Upper lobe of right lung (tissue), 1 donor: ENCODE measurements around the gene CDH23. TPM values are rescaled to one million over a fixed set of nuclear protein-coding genes. Genes with fewer than 3 reads are reported as not detected.
A peak's percentile ranks its signal among the peaks of the same experiment; 100 is the strongest.

Experiments
- ATAC-seq: fragments of 200-7000 bp; cut with Tn5 transposase; one replicate; pipeline ENCODE4 v1.9.1; 2020; ENCODE audit warnings: mild to moderate bottlenecking, moderate library complexity
- DNase-seq: peaks from one replicate; pipeline ENCODE4 v3.0.0-alpha.2; 2020
- H3K27ac ChIP-seq: fragments of 200-600 bp; one replicate; pipeline ENCODE4 v1.8.0; 2022
- H3K27me3 ChIP-seq: fragments of 200-600 bp; one replicate; pipeline ENCODE4 v1.8.0; 2022; ENCODE audit warnings: mild to moderate bottlenecking
- H3K36me3 ChIP-seq: fragments of 200-600 bp; one replicate; pipeline ENCODE4 v1.8.0; 2022
- H3K4me1 ChIP-seq: fragments of 200-600 bp; one replicate; pipeline ENCODE4 v1.8.0; 2022
- H3K4me3 ChIP-seq: fragments of 200-600 bp; one replicate; pipeline ENCODE4 v1.8.0; 2022; ENCODE audit warnings: mild to moderate bottlenecking
- H3K9me3 ChIP-seq: fragments of 200-600 bp; one replicate; pipeline ENCODE4 v1.8.0; 2022
- intact Hi-C: fragments of 100-400 bp; cut with DNase I; formaldehyde crosslinking; loops from one replicate; pipeline ENCODE4 v1.11.0; 2022
- total RNA-seq: library from RNA; stranded (reverse); fragmentation: NEBNext Ultra II Directional; extraction: Animal tissue kit (Norgen Biotek cat#: 25700); gene quantifications from one replicate; pipeline ENCODE4 v1.2.1, GENCODE V29; 2021
- TF ChIP-seq, protein P1 (sequence below): fragments of 200-600 bp; IDR thresholded peaks from one replicate; pipeline ENCODE4 v1.8.0; 2022; ENCODE audit warnings: antibody characterized with exemption
- donor health status: DM: no; HTN: yes; CAD: no; lungs with severe emphysema.

The CDH23 gene
- total RNA-seq, 1 donor from 2014 or later, result 10.9 TPM

DNA sequence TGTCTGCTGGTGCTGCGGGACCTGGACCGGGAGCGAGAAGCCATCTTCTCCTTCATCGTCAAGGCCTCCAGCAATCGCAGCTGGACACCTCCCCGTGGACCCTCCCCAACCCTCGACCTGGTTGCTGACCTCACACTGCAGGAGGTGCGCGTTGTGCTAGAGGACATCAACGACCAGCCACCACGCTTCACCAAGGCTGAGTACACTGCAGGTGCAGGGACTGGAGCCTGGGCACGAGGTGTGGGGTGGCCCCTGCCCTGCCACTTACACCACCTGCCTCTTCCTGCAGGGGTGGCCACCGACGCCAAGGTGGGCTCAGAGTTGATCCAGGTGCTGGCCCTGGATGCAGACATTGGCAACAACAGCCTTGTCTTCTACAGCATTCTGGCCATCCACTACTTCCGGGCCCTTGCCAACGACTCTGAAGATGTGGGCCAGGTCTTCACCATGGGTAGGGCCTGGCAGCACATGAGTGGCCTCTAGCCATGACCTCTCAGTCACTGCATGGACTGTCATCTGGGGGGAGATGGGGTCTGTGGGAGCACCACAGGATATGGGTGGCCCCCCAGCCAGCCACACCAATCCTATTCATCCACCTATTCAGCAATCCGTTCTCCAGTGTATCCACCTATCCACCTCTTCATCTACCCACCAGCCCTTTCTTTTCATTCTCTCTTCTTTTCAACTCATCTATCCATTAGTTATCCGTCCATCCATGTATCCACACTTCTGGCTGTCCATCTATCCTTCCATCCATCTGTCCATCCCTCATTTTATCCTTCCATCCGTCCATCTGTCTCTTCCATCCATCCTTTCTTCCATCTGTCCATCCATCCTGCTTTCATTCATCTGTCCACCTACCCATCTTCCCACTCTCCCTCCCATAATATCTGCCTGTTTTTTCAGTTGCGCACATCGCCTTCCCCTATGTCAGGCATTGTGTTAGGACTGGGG lies 411.1 kb downstream of the CDH23 start:
- Histone ChIP-seq H3K4me3 (no peak overlapping the region), H3K36me3 (no peaks in the 10 kb centered on the region), H3K27me3 (no peaks in the 10 kb centered on the region), H3K4me1 (no peaks in the 10 kb centered on the region), H3K27ac (no peak overlapping the region), H3K9me3 (no peaks in the 10 kb centered on the region)
- no peak for DNase-seq
- no peak for ATAC-seq
- TF ChIP-seq, protein P1, sequence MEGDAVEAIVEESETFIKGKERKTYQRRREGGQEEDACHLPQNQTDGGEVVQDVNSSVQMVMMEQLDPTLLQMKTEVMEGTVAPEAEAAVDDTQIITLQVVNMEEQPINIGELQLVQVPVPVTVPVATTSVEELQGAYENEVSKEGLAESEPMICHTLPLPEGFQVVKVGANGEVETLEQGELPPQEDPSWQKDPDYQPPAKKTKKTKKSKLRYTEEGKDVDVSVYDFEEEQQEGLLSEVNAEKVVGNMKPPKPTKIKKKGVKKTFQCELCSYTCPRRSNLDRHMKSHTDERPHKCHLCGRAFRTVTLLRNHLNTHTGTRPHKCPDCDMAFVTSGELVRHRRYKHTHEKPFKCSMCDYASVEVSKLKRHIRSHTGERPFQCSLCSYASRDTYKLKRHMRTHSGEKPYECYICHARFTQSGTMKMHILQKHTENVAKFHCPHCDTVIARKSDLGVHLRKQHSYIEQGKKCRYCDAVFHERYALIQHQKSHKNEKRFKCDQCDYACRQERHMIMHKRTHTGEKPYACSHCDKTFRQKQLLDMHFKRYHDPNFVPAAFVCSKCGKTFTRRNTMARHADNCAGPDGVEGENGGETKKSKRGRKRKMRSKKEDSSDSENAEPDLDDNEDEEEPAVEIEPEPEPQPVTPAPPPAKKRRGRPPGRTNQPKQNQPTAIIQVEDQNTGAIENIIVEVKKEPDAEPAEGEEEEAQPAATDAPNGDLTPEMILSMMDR, result no peak
- intact Hi-C loops, result no loop called here

DNA sequence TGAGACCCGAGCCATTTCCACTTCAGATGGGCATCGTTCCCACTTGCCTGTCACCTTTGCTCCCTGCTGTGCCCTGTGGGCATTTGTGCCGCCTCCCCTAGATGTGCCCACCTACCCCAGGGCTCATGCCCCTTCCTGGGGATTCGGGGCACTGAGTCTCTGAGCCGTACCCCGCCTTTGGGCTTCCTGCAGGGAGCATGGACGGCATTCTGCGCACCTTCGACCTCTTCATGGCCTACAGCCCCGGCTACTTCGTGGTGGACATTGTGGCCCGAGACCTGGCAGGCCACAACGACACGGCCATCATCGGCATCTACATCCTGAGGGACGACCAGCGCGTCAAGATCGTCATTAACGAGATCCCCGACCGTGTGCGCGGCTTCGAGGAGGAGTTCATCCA lies 412.9 kb downstream of the CDH23 start:
- intact Hi-C loops, result loop anchor here (10.0 kb wide), 1 partner anchor 425 kb away; no protein-coding TSS in a partner anchor

DNA sequence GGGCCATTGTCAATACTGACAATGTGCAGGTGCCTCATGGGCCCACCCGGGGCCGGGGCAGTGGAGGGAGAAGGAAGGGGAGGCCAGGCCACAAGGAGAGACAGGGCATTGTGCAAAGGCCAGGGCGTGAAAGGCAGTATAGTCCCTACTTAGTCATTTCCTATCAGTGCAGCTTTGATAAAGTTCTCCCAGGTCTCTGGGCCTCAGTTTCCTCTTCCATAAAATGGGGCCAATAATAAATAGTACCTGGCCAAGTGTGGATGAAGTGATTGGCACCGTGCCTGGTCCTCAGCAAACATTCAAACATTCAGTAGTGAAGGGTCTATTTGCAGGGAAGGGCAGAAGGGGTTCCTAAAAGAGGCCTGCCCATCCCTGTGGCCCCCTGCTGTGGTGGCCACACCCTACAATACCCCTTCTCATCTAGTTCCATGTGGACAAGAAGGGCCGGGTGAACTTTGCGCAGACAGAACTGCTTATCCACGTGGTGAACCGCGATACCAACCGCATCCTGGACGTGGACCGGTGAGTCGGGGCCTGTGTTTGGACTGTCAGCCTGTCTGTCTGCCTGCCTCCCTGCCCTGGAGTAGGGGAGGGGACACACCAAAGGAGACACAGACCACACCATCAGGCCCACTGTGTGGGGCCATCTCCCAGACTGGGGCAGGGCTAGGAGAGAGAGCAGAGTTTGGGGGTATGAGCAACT lies 413.5 kb downstream of the CDH23 start:
- ATAC-seq, result no peak
- peaks cover 1% of the 10 kb centered on the region for H3K36me3 ChIP-seq
- intact Hi-C loops, result loop anchor here (10.0 kb wide), 1 partner anchor 425 kb away; no protein-coding TSS in a partner anchor
- no peaks in the 10 kb centered on the region for H3K27me3 ChIP-seq
- no peak overlapping the region for H3K4me3 ChIP-seq
- H3K9me3 ChIP-seq, result no peaks in the 10 kb centered on the region
- DNase-seq, result no peak
- TF ChIP-seq, protein P1, result no peak
- H3K27ac ChIP-seq, result no peak overlapping the region
- H3K4me1 ChIP-seq, result no peaks in the 10 kb centered on the region

More for the DNA sequence above, 412.9 kb downstream of the CDH23 start:
- TF ChIP-seq, protein P1, result no peak
- DNase-seq, result no peak
- no peak overlapping the region for H3K4me3 ChIP-seq
- no peaks in the 10 kb centered on the region for H3K36me3 ChIP-seq
- no peak for ATAC-seq
- no peaks in the 10 kb centered on the region for H3K4me1 ChIP-seq
- no peaks in the 10 kb centered on the region for H3K27me3 ChIP-seq
- H3K9me3 ChIP-seq, result no peaks in the 10 kb centered on the region
- no peak overlapping the region for H3K27ac ChIP-seq

DNA sequence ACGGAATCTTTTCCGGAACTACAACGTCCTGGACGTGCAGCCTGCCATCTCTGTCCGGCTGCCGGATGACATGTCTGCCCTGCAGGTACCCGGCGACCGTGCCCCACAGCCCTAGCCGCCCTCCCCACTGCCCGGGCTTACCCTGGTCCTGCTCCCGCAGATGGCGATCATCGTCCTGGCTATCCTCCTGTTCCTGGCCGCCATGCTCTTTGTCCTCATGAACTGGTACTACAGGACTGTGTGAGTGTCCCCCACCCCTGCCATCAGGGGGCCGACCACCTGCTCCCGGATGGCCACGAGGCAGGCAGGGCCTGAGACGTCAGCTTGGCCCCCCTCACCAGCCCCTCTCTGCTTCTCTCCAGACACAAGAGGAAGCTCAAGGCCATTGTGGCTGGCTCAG lies 414.6 kb downstream of the CDH23 start:
- no peaks in the 10 kb centered on the region for H3K27me3 ChIP-seq
- intact Hi-C loops, result loop anchor here (10.0 kb wide), 1 partner anchor 427 kb away; no protein-coding TSS in a partner anchor
- no peaks in the 10 kb centered on the region for H3K9me3 ChIP-seq
- no peaks in the 10 kb centered on the region for H3K4me1 ChIP-seq
- ATAC-seq (no peak), DNase-seq (no peak)
- H3K36me3 ChIP-seq, result peaks cover 13% of the 10 kb centered on the region
- H3K4me3 ChIP-seq, result no peak overlapping the region
- H3K27ac ChIP-seq, result no peak overlapping the region
- TF ChIP-seq, protein P1, result no peak

DNA sequence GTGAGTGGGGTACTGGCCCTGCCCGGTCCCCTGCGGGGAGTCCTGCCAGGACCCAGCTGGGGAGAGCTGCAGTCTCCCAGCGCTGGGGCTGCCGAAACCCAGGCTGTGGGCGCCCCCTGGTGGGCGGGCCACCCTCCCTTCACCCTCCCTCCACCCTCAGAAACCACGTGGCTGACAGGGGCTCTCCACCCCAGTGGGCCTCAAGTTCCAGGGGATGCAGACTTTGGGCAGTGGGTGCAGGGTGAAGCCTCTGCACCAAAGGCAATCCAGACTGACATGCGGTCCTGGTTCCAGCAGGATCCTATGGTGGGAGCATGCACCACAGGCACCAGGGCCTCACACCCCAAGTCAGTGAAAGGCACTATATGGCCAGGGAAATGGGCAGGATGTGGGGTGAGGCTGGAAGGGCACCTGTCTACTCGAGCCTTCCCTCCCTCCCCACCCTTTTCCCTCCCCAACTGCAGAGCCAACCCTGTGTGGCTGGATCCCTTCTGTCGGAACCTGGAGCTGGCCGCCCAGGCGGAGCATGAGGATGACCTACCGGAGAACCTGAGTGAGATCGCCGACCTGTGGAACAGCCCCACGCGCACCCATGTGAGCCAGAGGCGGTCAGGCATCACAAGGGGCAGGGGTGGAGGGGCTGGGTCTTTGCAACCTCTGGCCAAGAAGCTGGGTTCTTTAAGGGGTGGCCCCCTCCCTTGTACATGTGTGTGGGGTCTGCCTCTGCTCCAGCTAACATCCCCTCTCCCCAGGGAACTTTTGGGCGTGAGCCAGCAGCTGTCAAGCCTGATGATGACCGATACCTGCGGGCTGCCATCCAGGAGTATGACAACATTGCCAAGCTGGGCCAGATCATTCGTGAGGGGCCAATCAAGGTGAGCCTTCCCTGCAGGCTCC lies 415.5 kb downstream of the CDH23 start:
- Histone ChIP-seq H3K4me1 (no peaks in the 10 kb centered on the region), H3K9me3 (no peaks in the 10 kb centered on the region), H3K36me3 (peaks cover 22% of the 10 kb centered on the region), H3K4me3 (no peak overlapping the region), H3K27ac (no peak overlapping the region), H3K27me3 (no peaks in the 10 kb centered on the region)
- ATAC-seq (peak; percentile 88), DNase-seq (peak; percentile 86)
- TF ChIP-seq, protein P1, result peak; percentile 93
- intact Hi-C loops, result loop anchor here (10.0 kb wide), 1 partner anchor 427 kb away; no protein-coding TSS in a partner anchor
